ENCODE results near the gene MYO9B.

The MYO9B gene

DNA sequence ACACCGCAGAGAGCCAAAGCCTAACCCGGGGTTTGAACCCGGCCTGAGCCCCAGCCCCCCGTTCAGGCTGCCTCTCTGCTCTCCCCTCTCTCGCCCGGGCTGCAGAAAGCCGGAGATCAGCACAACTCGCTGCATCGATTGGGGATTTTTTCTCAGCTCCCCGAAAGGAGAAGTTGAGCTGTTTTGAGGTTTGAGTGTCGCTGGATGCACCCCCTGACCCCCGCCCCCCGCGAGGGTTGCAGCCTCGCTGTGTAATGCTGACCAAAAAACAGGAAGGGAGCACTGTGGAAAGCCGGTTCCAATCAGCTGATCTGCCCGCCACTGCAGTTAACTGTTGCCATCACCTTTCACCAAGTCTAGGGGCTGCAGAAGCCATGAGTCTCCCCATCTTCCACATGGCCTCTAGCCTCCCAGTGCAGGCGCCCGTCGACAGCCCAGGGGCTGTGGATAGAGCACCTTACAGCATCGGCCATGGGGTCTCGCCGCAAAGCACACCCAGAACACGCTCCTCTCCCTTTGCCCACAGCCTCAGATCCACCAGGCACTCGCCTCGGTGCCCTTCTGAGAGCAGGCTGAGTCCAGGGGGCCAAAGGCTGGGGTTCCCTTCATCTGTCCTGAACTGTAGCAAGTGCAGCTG lies 34.5 kb downstream of the MYO9B start:
- TF ChIP-seq SIN3A (IDR thresholded peaks at IDR 0.05; ENCODE audit: borderline replicate concordance, insufficient read depth, low read length) (no peak), REST (IDR thresholded peaks at IDR 0.05; ENCODE audit: insufficient read depth in 1 of 2, low read depth in 2 of 2, low read length in 2 of 2) (no peak), FOXP2 (optimal IDR thresholded peaks at IDR 0.05; ENCODE audit: borderline replicate concordance, extremely low read depth, extremely low read length, insufficient read depth) (no peak), POLR2AphosphoS5 (IDR thresholded peaks at IDR 0.05; ENCODE audit: low read depth, low read length) (no peak), TAF1 (IDR thresholded peaks at IDR 0.05; ENCODE audit: borderline replicate concordance, insufficient read depth, low read length) (no peak)

GRCh38 chr19:17110599-17110966 lies 35.0 kb downstream of the MYO9B start:
- TF ChIP-seq SIN3A (IDR thresholded peaks at IDR 0.05; ENCODE audit: borderline replicate concordance, insufficient read depth, low read length) (no peak), REST (IDR thresholded peaks at IDR 0.05; ENCODE audit: insufficient read depth in 1 of 2, low read depth in 2 of 2, low read length in 2 of 2) (no peak), POLR2AphosphoS5 (IDR thresholded peaks at IDR 0.05; ENCODE audit: low read depth, low read length) (no peak), FOXP2 (optimal IDR thresholded peaks at IDR 0.05; ENCODE audit: borderline replicate concordance, extremely low read depth, extremely low read length, insufficient read depth) (no peak), TAF1 (IDR thresholded peaks at IDR 0.05; ENCODE audit: borderline replicate concordance, insufficient read depth, low read length) (no peak)

DNA sequence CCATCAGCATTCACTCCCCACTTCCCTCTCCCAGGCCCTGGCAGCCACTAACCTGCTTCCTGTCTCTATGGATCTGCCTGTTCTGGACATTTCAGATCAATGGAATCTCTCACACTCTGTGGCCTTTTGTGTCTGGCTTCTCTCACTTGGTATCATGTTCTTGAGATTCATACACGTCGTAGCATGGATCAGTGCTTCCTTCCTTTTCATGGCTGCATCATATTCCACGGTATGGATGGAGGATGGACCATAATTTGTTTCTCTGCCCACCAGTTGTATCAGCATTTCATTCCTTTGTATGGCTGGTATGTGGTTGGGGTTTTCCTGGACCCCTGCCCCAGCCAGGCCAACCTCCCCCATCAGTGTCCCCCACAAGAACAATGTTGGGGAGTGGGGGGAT lies 36.2 kb downstream of the MYO9B start:
- TF ChIP-seq REST (IDR thresholded peaks at IDR 0.05; ENCODE audit: insufficient read depth in 1 of 2, low read depth in 2 of 2, low read length in 2 of 2) (no peak), SIN3A (IDR thresholded peaks at IDR 0.05; ENCODE audit: borderline replicate concordance, insufficient read depth, low read length) (no peak), FOXP2 (optimal IDR thresholded peaks at IDR 0.05; ENCODE audit: borderline replicate concordance, extremely low read depth, extremely low read length, insufficient read depth) (no peak), TAF1 (IDR thresholded peaks at IDR 0.05; ENCODE audit: borderline replicate concordance, insufficient read depth, low read length) (no peak)

DNA sequence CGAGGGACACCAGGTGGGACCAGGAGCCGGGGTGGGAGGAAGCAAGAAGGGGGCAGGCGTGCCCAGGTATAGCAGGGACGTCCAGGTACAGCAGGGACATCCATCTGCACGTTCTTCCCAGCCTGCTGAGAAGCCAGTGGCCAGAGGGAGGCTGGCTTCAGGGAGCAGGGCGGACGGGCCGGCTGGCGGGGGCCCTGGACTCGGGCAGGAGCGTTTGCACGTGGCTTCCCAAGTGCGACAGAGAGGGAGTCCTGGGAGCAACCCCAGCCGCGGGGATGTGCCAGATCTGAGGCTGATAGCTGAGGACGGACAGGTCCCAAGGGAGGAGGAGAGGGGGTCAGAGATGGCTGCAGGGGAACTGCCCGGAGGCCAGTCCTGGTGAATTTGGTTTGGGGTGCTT lies 36.7 kb downstream of the MYO9B start:
- no peak for TF ChIP-seq POLR2AphosphoS5 (IDR thresholded peaks at IDR 0.05; ENCODE audit: low read depth, low read length)
- TF ChIP-seq SIN3A (IDR thresholded peaks at IDR 0.05; ENCODE audit: borderline replicate concordance, insufficient read depth, low read length): no peak
- no peak for TF ChIP-seq TAF1 (IDR thresholded peaks at IDR 0.05; ENCODE audit: borderline replicate concordance, insufficient read depth, low read length)

DNA sequence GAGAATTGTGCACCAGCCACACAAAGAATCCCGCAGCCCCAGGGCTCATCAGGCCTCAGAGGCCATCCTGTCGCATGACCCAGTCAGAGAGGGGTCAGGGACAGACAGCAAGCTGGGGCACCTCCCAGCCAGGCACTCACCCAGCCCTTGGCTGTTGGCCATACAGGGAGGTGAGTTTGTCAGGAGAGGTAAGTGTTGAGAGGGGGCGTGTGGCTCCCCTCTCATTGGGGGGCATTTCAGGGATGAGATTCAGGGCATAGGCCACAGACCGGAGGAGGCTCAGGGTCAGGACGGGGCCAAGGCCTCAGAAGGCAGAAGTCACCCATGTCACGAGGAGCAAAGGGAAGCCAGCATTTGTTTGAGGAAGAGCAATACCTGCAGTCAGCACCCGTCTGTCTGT lies 37.1 kb downstream of the MYO9B start:
- no peak for TF ChIP-seq POLR2AphosphoS5 (IDR thresholded peaks at IDR 0.05; ENCODE audit: low read depth, low read length)

DNA sequence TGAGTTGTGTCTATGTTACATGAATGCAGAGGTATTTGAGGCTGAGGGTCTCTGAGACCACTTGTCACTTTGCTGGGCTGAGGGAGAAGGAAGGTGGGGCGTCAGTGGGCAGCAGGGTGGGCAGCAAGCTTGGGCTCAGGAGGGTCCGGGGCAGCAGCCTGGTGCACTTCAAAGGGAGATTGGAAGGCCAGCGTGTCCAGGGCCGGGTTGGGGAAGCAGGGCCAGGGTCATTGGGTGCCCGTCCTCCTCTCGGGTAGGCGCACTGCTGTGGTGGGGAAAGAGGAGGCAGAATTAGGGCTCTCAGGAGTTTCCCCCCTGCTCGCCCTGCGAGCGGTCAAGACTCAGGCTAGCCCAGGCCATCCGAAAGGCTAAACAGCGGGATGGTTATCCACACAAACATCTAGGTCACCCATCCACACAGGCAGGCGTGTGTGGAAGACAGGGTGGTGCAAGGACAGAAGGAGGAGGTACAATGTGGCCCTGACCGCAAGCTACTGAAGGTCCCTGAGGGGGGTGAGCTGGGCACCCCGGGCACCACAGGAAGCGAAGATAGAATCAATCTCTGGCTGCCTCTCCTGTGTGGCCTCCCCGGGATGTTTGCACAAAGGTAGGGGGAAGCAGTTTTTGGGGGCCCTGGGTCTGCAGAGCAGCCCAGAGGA lies 37.7 kb downstream of the MYO9B start:
- TF ChIP-seq POLR2AphosphoS5 (IDR thresholded peaks at IDR 0.05; ENCODE audit: low read depth, low read length) (no peak), REST (IDR thresholded peaks at IDR 0.05; ENCODE audit: insufficient read depth in 1 of 2, low read depth in 2 of 2, low read length in 2 of 2) (no peak), FOXP2 (optimal IDR thresholded peaks at IDR 0.05; ENCODE audit: borderline replicate concordance, extremely low read depth, extremely low read length, insufficient read depth) (no peak), TAF1 (IDR thresholded peaks at IDR 0.05; ENCODE audit: borderline replicate concordance, insufficient read depth, low read length) (no peak), SIN3A (IDR thresholded peaks at IDR 0.05; ENCODE audit: borderline replicate concordance, insufficient read depth, low read length) (no peak)
